D721Med (cell line): Measurements from ENCODE around the gene OTOF.
"Not testable (repeated sequence)": the region's sequence is repeated elsewhere in the genome, so short reads cannot be mapped to it uniquely, and the experiment has no call there.

ENCODE experiments used
- DNase-seq: peaks from one replicate; pipeline ENCODE4 v3.0.0; 2011; ENCODE audit warnings: low spot score; ENCODE audit not compliant: insufficient read length
- FAIRE-seq: peaks from 2 replicates; lab custom pipeline; 2011; peaks lifted over from hg19 to GRCh38; lab: Jason Lieb, UNC
- CTCF ChIP-seq: IDR thresholded peaks from 2 replicates; pipeline ENCODE4 v1.5.1; 2012; ENCODE audit warnings: mild to moderate bottlenecking, control low read depth; ENCODE audit not compliant: insufficient read depth; ENCODE audit errors: missing control alignments

OTOF gene

GRCh38 chr2:26471766-26472706 lies 5.9 kb downstream of the OTOF start:
- no peak for TF ChIP-seq CTCF
- DNase-seq = no peak
- no peak for FAIRE-seq

- FAIRE-seq = no peak
- DNase-seq = no peak
- peak; percentile 26 for TF ChIP-seq CTCF
Observed at GRCh38 chr2:26471289-26471688, 6.6 kb downstream of the OTOF start.

- FAIRE-seq (no peak), DNase-seq (no peak)
- TF ChIP-seq CTCF = no peak
Observed at GRCh38 chr2:26470601-26471260, 7.2 kb downstream of the OTOF start.

GRCh38 chr2:26469955-26470354 lies 8.0 kb downstream of the OTOF start:
- DNase-seq (no peak), FAIRE-seq (no peak)
- TF ChIP-seq CTCF = no peak

- no peak for FAIRE-seq
- DNase-seq = no peak
- TF ChIP-seq CTCF = peak; percentile 68
Observed at GRCh38 chr2:26469092-26469710, 8.7 kb downstream of the OTOF start.

GRCh38 chr2:26468544-26468943 lies 9.4 kb downstream of the OTOF start:
- FAIRE-seq = not testable (repeated sequence)

GRCh38 chr2:26466662-26467310 lies 11.1 kb downstream of the OTOF start:
- DNase-seq (no peak), FAIRE-seq (no peak)
- TF ChIP-seq CTCF = no peak

More at GRCh38 chr2:26468544-26468943, 9.4 kb downstream of the OTOF start:
- not testable (repeated sequence) for DNase-seq
